K562 (cell line): Measurements from ENCODE around the gene TANC1. TPM values are rescaled to one million over a fixed set of nuclear protein-coding genes. Genes with fewer than 3 reads are reported as not detected.

Experiments used
- ATAC-seq: fragments of 200-7000 bp; cut with Tn5 transposase; 3 replicates; pipeline ENCODE4 v1.9.1; 2020; ENCODE audit warnings: moderate library complexity
- BruUV-seq: library from RNA; stranded (reverse); fragments of 400-500 nt; replicated peaks from 2 replicates; lab custom pipeline; 2021; lab: Mats Ljungman, UMichigan
- CTCF ChIA-PET: fragments of 300-600 bp; formaldehyde crosslinking; extraction: SDS; loops from one replicate; lab custom pipeline; 2021; ENCODE audit warnings: low intra/inter-chr PET ratio; lab: Yijun Ruan, JAX
- POLR2A ChIA-PET: fragments of 300-600, 350-650 bp; sonication (Branson Sonifier 250); formaldehyde crosslinking; extraction: SDS; loops from one replicate; lab custom pipeline; 2021; ENCODE audit warnings: antibody characterized with exemption, inconsistent platforms; lab: Yijun Ruan, JAX
- DNase-seq, 4 experiments: peaks; one replicate each; pipeline versions ENCODE4 v3.0.0 to v3.0.0-alpha.2; 2011 to 2018; ENCODE audit warnings: low spot score in 3 of 4, mixed read lengths in 3 of 4; ENCODE audit errors: extremely low read depth in 1 of 4
- FAIRE-seq: peaks from 2 replicates; lab custom pipeline; 2011; peaks lifted over from hg19 to GRCh38; lab: Jason Lieb, UNC
- H2AFZ ChIP-seq: 2 replicates; pipeline ENCODE4 v1.6.0; 2011; ENCODE audit warnings: low read depth, low read length, control low read depth, inconsistent platforms
- H3K27ac ChIP-seq: fragments of 200-600 bp; 3 replicates; pipeline ENCODE4 v1.8.0; 2011; ENCODE audit warnings: low read depth, mild to moderate bottlenecking, control low read depth, inconsistent platforms, low read length, moderate library complexity, mixed read lengths; ENCODE audit errors: extremely low read depth
- H3K27me3 ChIP-seq, 2 experiments: fragments of 300-600 bp in 1 of 2; 2 replicates in 1 of 2; 3 replicates in 1 of 2; pipeline versions ENCODE4 v1.6.0 to v1.8.0; 2011; ENCODE audit warnings: inconsistent platforms in 2 of 2, low read length in 2 of 2, mild to moderate bottlenecking in 1 of 2, mixed read lengths in 1 of 2, moderate library complexity in 1 of 2; ENCODE audit not compliant: control insufficient read depth in 2 of 2, insufficient read depth in 2 of 2
- H3K36me3 ChIP-seq: fragments of 300-600 bp; 3 replicates; pipeline ENCODE4 v1.8.0; 2011; ENCODE audit warnings: mild to moderate bottlenecking, low read length, inconsistent platforms; ENCODE audit not compliant: control insufficient read depth, insufficient read depth
- H3K4me1 ChIP-seq, 2 experiments: fragments of 200-600 bp in 1 of 2; replicated peaks in 1 of 2; 2 replicates in 1 of 2; 3 replicates in 1 of 2; pipeline versions ENCODE4 v1.5.1 to v1.8.0; 2011; ENCODE audit warnings: inconsistent platforms in 2 of 2, low read length in 2 of 2, mild to moderate bottlenecking in 1 of 2, mixed read lengths in 1 of 2, moderate library complexity in 1 of 2; ENCODE audit not compliant: control insufficient read depth in 2 of 2, insufficient read depth in 2 of 2
- H3K4me2 ChIP-seq: 2 replicates; pipeline ENCODE4 v1.6.1; 2011; ENCODE audit warnings: low read length, control low read depth, inconsistent platforms, mixed read lengths; ENCODE audit not compliant: insufficient read depth
- H3K4me3 ChIP-seq: fragments of 200-600 bp; sonication (generic), shearing (Covaris generic); 2 replicates; pipeline ENCODE4 v1.5.1; 2016; ENCODE audit warnings: control low read depth, inconsistent platforms
- H3K79me2 ChIP-seq: fragments of 200-600 bp; 3 replicates; pipeline ENCODE4 v1.8.0; 2011; ENCODE audit warnings: low read length, inconsistent platforms; ENCODE audit not compliant: control insufficient read depth, insufficient read depth
- H3K9ac ChIP-seq, 2 experiments: 2 replicates each; pipeline versions ENCODE4 v1.6.0 to v1.6.1; 2011; ENCODE audit warnings: low read depth in 2 of 2, low read length in 2 of 2, control low read depth in 1 of 2, inconsistent platforms in 1 of 2, mild to moderate bottlenecking in 1 of 2, mixed read lengths in 1 of 2; ENCODE audit not compliant: insufficient read depth in 1 of 2
- H3K9me1 ChIP-seq: one replicate; pipeline ENCODE4 v1.6.0; 2011; ENCODE audit warnings: inconsistent platforms, mild to moderate bottlenecking, low read length, moderate library complexity; ENCODE audit not compliant: control insufficient read depth, insufficient read depth
- H3K9me3 ChIP-seq: replicated peaks from 2 replicates; pipeline ENCODE4 v1.5.1; 2011; ENCODE audit warnings: low read depth, low read length, inconsistent platforms; ENCODE audit not compliant: control insufficient read depth, insufficient read depth
- H4K20me1 ChIP-seq: replicated peaks from 2 replicates; pipeline ENCODE4 v1.6.1; 2011; ENCODE audit warnings: low read length, inconsistent platforms, mixed read lengths; ENCODE audit not compliant: control insufficient read depth, insufficient read depth
- ARID1B ChIP-seq: fragments of 450-650 bp; IDR thresholded peaks from 2 replicates; pipeline ENCODE4 v1.6.1; 2016; ENCODE audit warnings: antibody characterized with exemption, mild to moderate bottlenecking, inconsistent platforms
- FOXP4 ChIP-seq: sonication (generic); formaldehyde crosslinking; IDR thresholded peaks from 2 replicates; pipeline ENCODE4 v1.8.0; 2022; ENCODE audit warnings: mild to moderate bottlenecking, missing genetic modification reagents, borderline replicate concordance
- HDAC2 ChIP-seq: fragments of 450-650 bp; IDR thresholded peaks from 2 replicates; pipeline ENCODE4 v1.6.1; 2016; ENCODE audit warnings: mild to moderate bottlenecking
- MEIS2 ChIP-seq: fragments of 450-650 bp; IDR thresholded peaks from 2 replicates; pipeline ENCODE4 v1.6.1; 2014; ENCODE audit warnings: mild to moderate bottlenecking; ENCODE audit not compliant: partially characterized antibody
- NCOA1 ChIP-seq: fragments of 450-650 bp; IDR thresholded peaks from 2 replicates; pipeline ENCODE4 v1.6.1; 2016; ENCODE audit warnings: low read depth
- NR1H2 ChIP-seq: sonication (generic); formaldehyde crosslinking; IDR thresholded peaks from 2 replicates; pipeline ENCODE4 v1.4.0; 2020; ENCODE audit warnings: mild to moderate bottlenecking, missing genetic modification reagents
- PBX2 ChIP-seq, 2 experiments: IDR thresholded peaks in 1 of 2; conservative IDR thresholded peaks in 1 of 2; 2 replicates each; pipeline ENCODE4 v1.6.1; 2016; ENCODE audit warnings: low read depth in 2 of 2, mild to moderate bottlenecking in 1 of 2, missing compliant biosample characterization in 1 of 2, missing genetic modification characterization in 1 of 2, moderate library complexity in 1 of 2
- PKNOX1 ChIP-seq: fragments of 450-650 bp; IDR thresholded peaks from 2 replicates; pipeline ENCODE4 v1.6.1; 2016
- RBM22 ChIP-seq: fragments of 200-400 bp; formaldehyde crosslinking; IDR thresholded peaks from 2 replicates; pipeline ENCODE4 v1.6.1; 2018; ENCODE audit warnings: low read length, low read depth; ENCODE audit not compliant: poor library complexity, severe bottlenecking
- STAG1 ChIP-seq: sonication (generic); formaldehyde crosslinking; IDR thresholded peaks from 2 replicates; pipeline ENCODE4 v1.5.0; 2020; ENCODE audit warnings: missing genetic modification reagents, borderline replicate concordance
- ZBTB33 ChIP-seq: sonication (generic); formaldehyde crosslinking; IDR thresholded peaks from 2 replicates; pipeline ENCODE4 v1.8.1; 2023; ENCODE audit warnings: mild to moderate bottlenecking, missing genetic modification reagents
- WGBS: fragments of 100-300 bp; shearing (Covaris generic); methylation state at CpG from one replicate; pipeline ENCODE4 v1.1.6; 2016; ENCODE audit warnings: low coverage, mixed read lengths; ENCODE audit not compliant: insufficient coverage; ENCODE audit errors: missing lambda C conversion rate; 5-methylcytosine and 5-hydroxymethylcytosine counted together
- in situ Hi-C: fragments of 300-500 bp; cut with MboI; formaldehyde crosslinking; loops from 4 replicates; pipeline ENCODE4 v1.15.0; 2018; ENCODE audit warnings: inconsistent platforms, mixed read lengths
- intact Hi-C: fragments of 100-400 bp; cut with micrococcal nuclease; formaldehyde crosslinking; loops from 2 replicates; pipeline ENCODE4 v1.14.2; 2022
- polyA plus RNA-seq, 8 experiments: library from polyadenylated mRNA; depleted of rRNA in 4 of 8; stranded (reverse) in 5 of 8; unstranded in 3 of 8; fragments of >200 nt; fragmentation: Nextera tagmentation in 2 of 8; fragmentation: Illumina TruSeq in 1 of 8; extraction: Ambion mirVana in 2 of 8; extraction: Trizol in 1 of 8; gene quantifications; 2 replicates each; pipeline versions ENCODE4 v1.2.1 to v1.2.3, GENCODE V29; 2011 to 2014; ENCODE audit warnings: inconsistent platforms in 1 of 8, missing spikeins in 1 of 8
- total RNA-seq, 7 experiments: library from RNA; depleted of rRNA in 6 of 7; stranded (reverse); fragments of >200 nt in 6 of 7; fragmentation: Illumina TruSeq in 2 of 7; extraction: Trizol in 2 of 7; gene quantifications; 2 replicates each; pipeline versions ENCODE4 v1.2.1 to v1.2.3, GENCODE V29; 2011 to 2021; ENCODE audit warnings: low replicate concordance in 1 of 7

TANC1 gene
- total and polyA plus RNA-seq, 9 of the 15 experiments (the other 6 are each of a cell fraction or from before 2014, with no cell fraction given): under 0.01 to 0.20 (median 0.07) TPM; not detected in 1

GRCh38 chr2:159090514-159091201 is 122.2 kb downstream of the TANC1 start:
- Histone ChIP-seq H3K9me1 (no peaks in the 10 kb centered on the region), H3K4me1 (no peaks in the 10 kb centered on the region), H3K4me2 (no peak overlapping the region), H3K4me3 (no peak overlapping the region), H3K27ac (no peak overlapping the region), H4K20me1 (no peaks in the 10 kb centered on the region), H3K9ac (no peak overlapping the region; a peak in 1 of 4 replicates), H3K9me3 (no peaks in the 10 kb centered on the region), H2AFZ (no peak overlapping the region), H3K79me2 (no peaks in the 10 kb centered on the region), H3K36me3 (no peaks in the 10 kb centered on the region), H3K27me3 (peaks cover 4 to 22% of the 10 kb centered on the region in 2 experiments; a peak in 4 of 5 replicates)
- no TSS peak for BruUV-seq
- in situ Hi-C loops (no loop called here), intact Hi-C loops (no loop called here)
- FAIRE-seq (no peak), DNase-seq (no peak), ATAC-seq (no peak; the same call in 1 of the 3 replicates)
- no peak for TF ChIP-seq ZBTB33 (CRISPR knock-in tag)
- TF ChIP-seq HDAC2: no peak
- no peak for TF ChIP-seq PBX2 (CRISPR knock-in tag; IDR thresholded peaks at IDR 0.05; ENCODE audit: low read depth)
- TF ChIP-seq PBX2 (tag; conservative IDR thresholded peaks at IDR 0.05; ENCODE audit: low read depth): peak; percentile 52; the same call in 1 of the 2 replicates
- no peak for TF ChIP-seq STAG1
- no peak for TF ChIP-seq RBM22
- TF ChIP-seq PKNOX1: peak; percentile 64
- TF ChIP-seq ARID1B: no peak
- TF ChIP-seq FOXP4: no peak
- TF ChIP-seq MEIS2: peak; percentile 63
- no peak for TF ChIP-seq NCOA1
- TF ChIP-seq NR1H2 (CRISPR knock-in tag): no peak
- WGBS: 30% methylated on average over 11 of the region's 11 CpGs
- ChIA-PET POLR2A (no interaction called here), CTCF (no interaction called here)
